Sigmoid colon (tissue), 7 donors: ENCODE results near the gene TEKT4. TPM values are rescaled to one million over a fixed set of nuclear protein-coding genes. Genes with fewer than 3 reads are reported as not detected.
"Not testable (repeated sequence)": the region's sequence is repeated elsewhere in the genome, so short reads cannot be mapped to it uniquely, and the experiment has no call there.

Source experiments
- DNase-seq: peaks from one replicate; pipeline ENCODE4 v3.0.0-alpha.2; 2019
- H3K27ac ChIP-seq, 4 donors: fragments of 200-600 bp; sonication (generic); one replicate each; pipeline ENCODE4 v1.5.1; 2016 to 2019; ENCODE audit warnings: mild to moderate bottlenecking in 1 of 4
- H3K27me3 ChIP-seq, 3 donors: fragments of 200-600 bp; sonication (generic); one replicate each; pipeline ENCODE4 v1.5.1; 2019; ENCODE audit warnings: mild to moderate bottlenecking in 1 of 3
- H3K36me3 ChIP-seq, 4 donors: fragments of 200-600 bp; sonication (generic); one replicate each; pipeline ENCODE4 v1.5.1; 2016 to 2019
- H3K4me1 ChIP-seq, 4 donors: fragments of 200-600 bp; sonication (generic); one replicate each; pipeline ENCODE4 v1.5.1; 2017 to 2019
- H3K4me3 ChIP-seq, 4 donors: fragments of 200-600 bp; sonication (generic); one replicate each; pipeline ENCODE4 v1.5.1; 2017 to 2019; ENCODE audit warnings: mild to moderate bottlenecking in 2 of 4, moderate library complexity in 1 of 4
- H3K9me3 ChIP-seq, 4 donors: fragments of 200-600 bp in 3 of 4; sonication (generic) in 3 of 4; one replicate each; pipeline versions ENCODE4 v1.5.1 to v1.6.1; 2013 to 2019
- EP300 ChIP-seq, 4 donors: sonication (generic); formaldehyde crosslinking; IDR thresholded peaks; one replicate each; pipeline ENCODE4 v1.6.1; 2017; ENCODE audit warnings: antibody characterized with exemption in 4 of 4
- POLR2A ChIP-seq, 2 donors: fragments of 450-650 bp; IDR thresholded peaks; one replicate each; pipeline ENCODE4 v1.6.1; 2016; ENCODE audit warnings: antibody characterized with exemption in 2 of 2, mild to moderate bottlenecking in 2 of 2, moderate library complexity in 2 of 2
- POLR2AphosphoS5 ChIP-seq, 4 donors: sonication (generic); formaldehyde crosslinking; IDR thresholded peaks; one replicate each; pipeline ENCODE4 v1.6.1; 2017; ENCODE audit warnings: antibody characterized with exemption in 4 of 4
- WGBS, 2 donors: extraction: QIAGEN DNeasy Blood & Tissue Kit; methylation state at CpG; one replicate each; pipeline ENCODE4 v1.1.7; 2013; 5-methylcytosine and 5-hydroxymethylcytosine counted together
- intact Hi-C: fragments of 100-400 bp; cut with DNase I; formaldehyde crosslinking; loops from one replicate; pipeline ENCODE4 v1.15.1; 2023
- polyA plus RNA-seq, 3 donors: library from polyadenylated mRNA; stranded (reverse); fragments of 200-250 nt; gene quantifications; one replicate each; pipeline ENCODE4 v1.2.3, GENCODE V29; 2013
- small RNA-seq, 3 donors: library from RNA; depleted of rRNA; stranded (forward); fragments of <200 nt; gene quantifications; one replicate each; pipeline ENCODE3, GENCODE V24; 2016
- total RNA-seq, 4 donors: library from RNA; depleted of rRNA; stranded (reverse); fragments of >200 nt; gene quantifications; one replicate each; pipeline ENCODE4 v1.1.0, GENCODE V29; 2016
- TF ChIP-seq, protein P1 (sequence below), 4 experiments: fragments of 450-650 bp in 3 of 4; fragments of 200-600 bp in 1 of 4; IDR thresholded peaks; one replicate each; pipeline ENCODE4 v1.5.1; 2016 to 2019; ENCODE audit warnings: antibody characterized with exemption in 4 of 4, mild to moderate bottlenecking in 3 of 4, moderate library complexity in 2 of 4
- donor health status: healthy with polysubstance abuse.
- donor health status: Bipolar disorder and iron deficiency.
- donor health status: healthy.

Gene TEKT4
- total and polyA plus RNA-seq, 7 donors = not detected

GRCh38 chr2:94881070-94881469 lies 9.8 kb downstream of the TEKT4 start:
- Histone ChIP-seq H3K9me3 (peaks cover 0 to 2% (median 0%) of the 10 kb centered on the region in 4 donors), H3K36me3 (no peaks in the 10 kb centered on the region), H3K27me3 (peaks cover 0 to 11% (median 0%) of the 10 kb centered on the region in 3 donors), H3K27ac (no peak overlapping the region), H3K4me1 (no peaks in the 10 kb centered on the region), H3K4me3 (no peak overlapping the region)
- DNase-seq = no peak
- WGBS, 2 donors = 74 to 83% methylated on average over 6 of the region's 6 CpGs
- no peak for TF ChIP-seq POLR2A (IDR thresholded peaks at IDR 0.05)
- TF ChIP-seq, protein P1, sequence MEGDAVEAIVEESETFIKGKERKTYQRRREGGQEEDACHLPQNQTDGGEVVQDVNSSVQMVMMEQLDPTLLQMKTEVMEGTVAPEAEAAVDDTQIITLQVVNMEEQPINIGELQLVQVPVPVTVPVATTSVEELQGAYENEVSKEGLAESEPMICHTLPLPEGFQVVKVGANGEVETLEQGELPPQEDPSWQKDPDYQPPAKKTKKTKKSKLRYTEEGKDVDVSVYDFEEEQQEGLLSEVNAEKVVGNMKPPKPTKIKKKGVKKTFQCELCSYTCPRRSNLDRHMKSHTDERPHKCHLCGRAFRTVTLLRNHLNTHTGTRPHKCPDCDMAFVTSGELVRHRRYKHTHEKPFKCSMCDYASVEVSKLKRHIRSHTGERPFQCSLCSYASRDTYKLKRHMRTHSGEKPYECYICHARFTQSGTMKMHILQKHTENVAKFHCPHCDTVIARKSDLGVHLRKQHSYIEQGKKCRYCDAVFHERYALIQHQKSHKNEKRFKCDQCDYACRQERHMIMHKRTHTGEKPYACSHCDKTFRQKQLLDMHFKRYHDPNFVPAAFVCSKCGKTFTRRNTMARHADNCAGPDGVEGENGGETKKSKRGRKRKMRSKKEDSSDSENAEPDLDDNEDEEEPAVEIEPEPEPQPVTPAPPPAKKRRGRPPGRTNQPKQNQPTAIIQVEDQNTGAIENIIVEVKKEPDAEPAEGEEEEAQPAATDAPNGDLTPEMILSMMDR (IDR thresholded peaks at IDR 0.05) = no peak
- no peak for TF ChIP-seq POLR2AphosphoS5 (IDR thresholded peaks at IDR 0.05)
- intact Hi-C loops = no loop called here

DNA sequence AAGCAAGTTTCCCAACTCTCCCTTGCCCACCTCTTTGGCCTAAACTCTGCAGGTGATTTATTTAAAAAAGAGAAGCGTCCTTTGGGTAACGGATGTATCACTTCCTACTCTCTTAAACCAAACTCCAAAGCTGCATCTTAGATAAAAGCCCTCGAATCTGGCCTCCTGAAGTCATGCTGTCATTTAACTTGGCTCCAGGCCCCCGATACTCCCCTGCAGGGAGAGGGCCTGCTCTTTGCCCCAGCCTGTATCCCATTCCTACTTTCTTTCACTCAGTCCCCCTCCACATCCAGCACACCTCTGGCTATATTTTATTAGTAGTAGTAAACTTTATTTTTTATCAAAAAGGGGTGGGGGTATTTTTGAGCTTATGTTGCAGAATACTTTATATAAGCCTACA lies 19.0 kb downstream of the TEKT4 start:
- no peak overlapping the region for H3K4me3 ChIP-seq
- H3K36me3 ChIP-seq = no peaks in the 10 kb centered on the region
- DNase-seq = no peak
- no peaks in the 10 kb centered on the region for H3K4me1 ChIP-seq
- WGBS, 2 donors = 20 to 44% methylated on average over 4 of the region's 4 CpGs
- H3K27me3 ChIP-seq = no peaks in the 10 kb centered on the region
- TF ChIP-seq POLR2AphosphoS5 (IDR thresholded peaks at IDR 0.05) (no peak), POLR2A (IDR thresholded peaks at IDR 0.05) (no peak), EP300 (IDR thresholded peaks at IDR 0.05) (no peak)
- TF ChIP-seq, protein P1 (IDR thresholded peaks at IDR 0.05) = no peak
- no peaks in the 10 kb centered on the region for H3K9me3 ChIP-seq
- H3K27ac ChIP-seq = no peak overlapping the region
- intact Hi-C loops = no loop called here

- H3K9me3 ChIP-seq, H3K36me3 ChIP-seq, intact Hi-C loops, DNase-seq, H3K27ac ChIP-seq, H3K4me1 ChIP-seq, H3K4me3 ChIP-seq, H3K27me3 ChIP-seq: not testable (repeated sequence)
- WGBS, 2 donors = 61 to 67% methylated on average over 7 of the region's 7 CpGs
Observed at GRCh38 chr2:94895273-94895672, 24.0 kb downstream of the TEKT4 start.

GRCh38 chr2:94906976-94907375 lies 35.7 kb downstream of the TEKT4 start:
- H3K27ac ChIP-seq, H3K4me3 ChIP-seq, H3K4me1 ChIP-seq, DNase-seq, intact Hi-C loops, H3K27me3 ChIP-seq, H3K36me3 ChIP-seq, H3K9me3 ChIP-seq: not testable (repeated sequence)
- WGBS, 2 donors = 57 to 78% methylated on average over 4 of the region's 4 CpGs

DNA sequence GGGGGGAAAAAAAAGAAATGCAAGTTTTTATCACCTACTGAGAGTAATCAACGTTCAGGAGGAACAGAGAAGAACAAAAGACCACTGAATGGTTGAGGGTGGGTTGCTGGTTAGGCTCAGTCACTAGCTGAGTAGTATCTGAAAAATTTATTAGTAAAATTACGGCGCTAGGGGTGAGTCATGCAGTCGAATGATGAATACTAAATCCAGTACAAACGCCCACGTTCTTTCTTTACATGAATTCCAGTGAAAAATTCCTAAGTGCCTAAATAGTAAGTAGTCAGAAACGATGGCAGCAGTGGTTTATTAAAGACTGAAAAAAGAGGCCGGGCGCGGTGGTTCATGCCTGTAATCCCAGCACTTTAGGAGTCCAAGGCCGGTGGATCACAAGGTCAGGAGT lies 52.0 kb downstream of the TEKT4 start:
- no peaks in the 10 kb centered on the region for H3K27me3 ChIP-seq
- H3K4me3 ChIP-seq = no peak overlapping the region
- no peaks in the 10 kb centered on the region for H3K9me3 ChIP-seq
- intact Hi-C loops = no loop called here
- TF ChIP-seq POLR2AphosphoS5 (IDR thresholded peaks at IDR 0.05) (no peak), EP300 (IDR thresholded peaks at IDR 0.05) (no peak), POLR2A (IDR thresholded peaks at IDR 0.05) (no peak)
- TF ChIP-seq, protein P1 (IDR thresholded peaks at IDR 0.05) = no peak
- 78 to 80% methylated on average over 11 of the region's 11 CpGs for WGBS, 2 donors
- no peak overlapping the region for H3K27ac ChIP-seq
- H3K4me1 ChIP-seq = no peaks in the 10 kb centered on the region
- DNase-seq = no peak
- H3K36me3 ChIP-seq = no peaks in the 10 kb centered on the region

DNA sequence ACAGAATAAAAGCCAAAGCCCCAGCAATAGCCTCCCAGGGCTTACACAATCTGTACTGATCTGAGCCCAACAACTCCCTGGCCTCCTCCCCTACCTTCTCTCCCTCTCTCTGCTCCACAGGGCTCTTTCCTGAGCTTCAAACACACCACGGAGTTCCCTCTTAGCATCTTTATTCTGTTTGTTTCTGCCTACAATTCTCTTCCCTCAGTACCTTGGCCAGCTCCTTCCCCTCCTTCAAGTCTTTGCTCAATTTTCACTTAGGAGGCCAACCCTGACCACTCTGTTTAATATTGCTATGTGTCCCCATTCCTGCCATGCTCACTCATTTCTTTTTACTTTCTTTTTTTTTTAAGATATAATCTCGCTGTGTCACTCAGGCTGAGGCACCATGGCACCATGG lies 53.8 kb downstream of the TEKT4 start:
- H3K4me3 ChIP-seq, intact Hi-C loops, H3K36me3 ChIP-seq, H3K27me3 ChIP-seq, DNase-seq, H3K4me1 ChIP-seq, H3K9me3 ChIP-seq, H3K27ac ChIP-seq: not testable (repeated sequence)
- 37 to 38% methylated on average over 2 of the region's 2 CpGs for WGBS, 2 donors

Small RNAs within 50 kb of the gene (small RNA-seq; reads per million reads assigned to genes)
- gene RNU6-1320P = 0 reads per million in 3 donors

Other genes starting within 250 kb of the TEKT4 start
- 10 to 100 TPM in 3 of 4 donors, 1 to 10 TPM in 1; 7.6 to 28.9 (median 15.9) TPM for gene MAL, start 154.3 kb downstream of the TEKT4 start, total RNA-seq
- gene MAL, start 154.3 kb downstream of the TEKT4 start, polyA plus RNA-seq = 1 to 10 TPM in 2 of 3 donors, under 1 TPM in 1; 0.69 to 8.4 (median 7.4) TPM